Mesodermal cell (in vitro differentiated cells): Measurements from ENCODE around the gene TMEM170B.

Source experiments
- H3K27ac ChIP-seq: 2 replicates; pipeline ENCODE4 v1.7.0; 2013; ENCODE audit warnings: mild to moderate bottlenecking, low read depth, low read length, moderate library complexity; ENCODE audit not compliant: severe bottlenecking
- H3K36me3 ChIP-seq: 2 replicates; pipeline ENCODE4 v1.7.1; 2013; ENCODE audit warnings: mild to moderate bottlenecking, low read length, moderate library complexity; ENCODE audit not compliant: control insufficient read depth, insufficient read depth
- H3K4me1 ChIP-seq: one replicate; pipeline ENCODE4 v1.7.1; 2013; ENCODE audit warnings: mild to moderate bottlenecking, low read length; ENCODE audit not compliant: insufficient read depth, control insufficient read depth, poor library complexity, severe bottlenecking
- H3K4me3 ChIP-seq: 2 replicates; pipeline ENCODE4 v1.7.0; 2013; ENCODE audit warnings: low read length, control low read depth, mild to moderate bottlenecking; ENCODE audit not compliant: insufficient read depth, poor library complexity, severe bottlenecking; ENCODE audit errors: extremely low read depth
- H3K9me3 ChIP-seq: 2 replicates; pipeline ENCODE4 v1.7.1; 2013; ENCODE audit warnings: mild to moderate bottlenecking, low read length, moderate library complexity; ENCODE audit not compliant: control insufficient read depth
- WGBS, 2 experiments: methylation state at CpG; one replicate each; pipeline ENCODE4 v1.1.5; 2013; ENCODE audit warnings: missing lambda C conversion rate in 2 of 2; ENCODE audit not compliant: insufficient coverage in 2 of 2; 5-methylcytosine and 5-hydroxymethylcytosine counted together

The TMEM170B gene

DNA sequence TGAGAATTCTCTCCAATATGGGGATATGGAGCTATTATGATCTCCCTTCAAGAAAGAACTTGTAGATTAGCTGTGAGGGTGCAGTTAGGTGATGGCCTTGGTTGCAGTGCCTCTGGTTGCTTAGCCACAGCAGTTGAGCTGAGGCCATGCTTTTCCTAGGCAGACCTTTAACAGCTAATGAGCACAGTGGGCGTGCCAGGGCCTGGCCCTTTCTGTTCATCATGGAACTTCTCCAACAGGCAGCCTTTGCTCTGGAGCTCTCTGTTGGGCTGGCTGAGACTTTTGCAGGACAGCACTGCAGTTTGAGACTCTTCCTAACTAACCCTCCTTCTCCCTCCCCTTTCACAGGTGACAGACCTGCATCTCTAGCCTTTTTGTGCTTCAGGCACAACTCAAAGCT is 39.7 kb upstream of the TMEM170B start:
- no peaks in the 10 kb centered on the region for H3K9me3 ChIP-seq
- 100% methylated on average over 1 of the region's 1 CpG for WGBS, 2 experiments
- peaks cover 17% of the 10 kb centered on the region for H3K4me1 ChIP-seq

DNA sequence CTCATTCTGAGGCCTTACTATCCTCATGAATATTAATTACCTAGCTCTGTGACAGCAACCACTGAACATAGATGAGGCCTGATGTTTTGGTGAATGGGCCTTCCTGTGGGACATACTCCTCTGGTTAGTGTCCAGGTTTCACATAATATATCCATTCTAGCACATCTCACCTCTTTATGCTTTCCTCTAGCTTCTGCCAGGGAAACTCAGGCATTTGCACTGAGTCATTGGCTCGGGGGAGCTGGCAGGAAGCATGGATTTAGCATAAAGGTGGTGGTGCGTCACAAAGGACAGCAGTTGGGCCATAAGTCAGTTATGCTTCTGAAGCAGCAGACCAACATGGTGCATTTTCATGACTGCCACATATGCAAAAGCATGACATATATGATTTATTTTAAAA is 37.5 kb upstream of the TMEM170B start:
- WGBS, 2 experiments = 82% methylated on average over 2 of the region's 2 CpGs; no CpG with 5 or more reads in 1 of the 2 experiments
- Histone ChIP-seq H3K27ac (no peak overlapping the region), H3K36me3 (no peaks in the 10 kb centered on the region), H3K4me3 (no peak overlapping the region), H3K4me1 (peaks cover 17% of the 10 kb centered on the region), H3K9me3 (no peaks in the 10 kb centered on the region)

More for the DNA sequence above, 39.7 kb upstream of the TMEM170B start:
- Histone ChIP-seq H3K4me3 (no peak overlapping the region), H3K36me3 (no peaks in the 10 kb centered on the region), H3K27ac (no peak overlapping the region)

DNA sequence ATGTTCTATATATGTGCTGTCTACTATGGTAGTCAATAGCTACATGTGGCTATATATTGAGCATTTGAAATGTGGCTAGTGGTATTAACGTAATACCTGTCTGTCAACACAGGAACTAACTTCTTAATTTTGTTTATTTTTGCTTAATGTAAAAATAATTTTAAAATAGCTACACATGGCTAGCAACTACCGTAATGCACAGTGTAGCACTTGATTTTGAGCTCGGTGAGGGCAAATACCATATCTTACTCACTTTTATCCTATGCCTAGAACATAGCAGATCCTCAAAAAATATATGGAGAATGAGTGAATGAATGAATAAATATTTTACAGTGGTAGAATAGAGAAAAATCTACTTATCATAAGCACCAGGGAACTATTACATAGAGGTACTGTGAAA is 28.1 kb upstream of the TMEM170B start:
- no peak overlapping the region for H3K27ac ChIP-seq
- H3K4me1 ChIP-seq = no peaks in the 10 kb centered on the region
- H3K4me3 ChIP-seq = no peak overlapping the region
- no peaks in the 10 kb centered on the region for H3K9me3 ChIP-seq
- H3K36me3 ChIP-seq = no peaks in the 10 kb centered on the region
- WGBS, 2 experiments = no CpG with 5 or more reads among the region's 3 CpGs

DNA sequence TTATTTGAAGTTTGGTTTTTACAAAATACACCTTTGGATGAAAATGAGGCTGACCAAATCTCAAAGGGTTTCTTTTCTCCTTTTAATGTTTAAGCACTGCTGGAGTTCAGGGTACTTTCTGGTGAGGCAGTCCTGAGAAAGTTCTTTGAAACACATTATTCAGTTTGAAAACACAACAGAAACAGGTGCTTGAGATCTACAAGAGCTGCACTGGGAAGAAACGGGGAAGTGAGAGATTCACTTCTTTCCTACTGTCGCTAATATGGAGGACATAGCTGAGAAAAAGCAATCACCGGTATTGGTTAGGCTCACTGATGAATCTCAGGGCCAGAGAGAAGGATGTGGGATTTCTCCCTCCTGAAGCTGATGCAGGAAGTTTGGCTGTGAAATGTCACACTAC is 22.9 kb upstream of the TMEM170B start:
- WGBS, 2 experiments = 53 to 80% methylated on average over 2 of the region's 3 CpGs
- Histone ChIP-seq H3K4me3 (no peak overlapping the region), H3K27ac (no peak overlapping the region), H3K9me3 (no peaks in the 10 kb centered on the region), H3K36me3 (no peaks in the 10 kb centered on the region), H3K4me1 (no peaks in the 10 kb centered on the region)

DNA sequence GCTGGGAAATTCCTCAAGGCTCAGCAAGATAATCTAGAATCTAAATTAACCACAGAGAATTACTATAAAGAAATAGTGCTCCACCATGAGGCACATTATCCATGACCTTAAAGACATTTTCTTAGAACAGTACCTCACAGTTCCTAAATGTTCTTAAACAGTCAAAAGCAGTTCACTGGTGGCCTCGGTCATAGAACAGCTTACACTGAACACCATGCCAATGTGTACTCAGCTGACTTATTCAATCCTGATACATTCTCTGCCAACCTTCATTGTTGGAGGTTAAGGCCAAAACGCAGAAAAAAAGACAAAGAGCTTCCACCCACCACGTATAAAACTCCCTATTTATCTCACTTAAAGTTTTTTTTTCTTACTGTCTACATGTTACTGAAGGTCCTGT is 21.8 kb upstream of the TMEM170B start:
- H3K27ac ChIP-seq = no peak overlapping the region
- no peaks in the 10 kb centered on the region for H3K36me3 ChIP-seq
- 85 to 100% methylated on average over 2 to 3 of the region's 3 CpGs for WGBS, 2 experiments
- no peaks in the 10 kb centered on the region for H3K4me1 ChIP-seq
- H3K9me3 ChIP-seq = no peaks in the 10 kb centered on the region
- no peak overlapping the region for H3K4me3 ChIP-seq

DNA sequence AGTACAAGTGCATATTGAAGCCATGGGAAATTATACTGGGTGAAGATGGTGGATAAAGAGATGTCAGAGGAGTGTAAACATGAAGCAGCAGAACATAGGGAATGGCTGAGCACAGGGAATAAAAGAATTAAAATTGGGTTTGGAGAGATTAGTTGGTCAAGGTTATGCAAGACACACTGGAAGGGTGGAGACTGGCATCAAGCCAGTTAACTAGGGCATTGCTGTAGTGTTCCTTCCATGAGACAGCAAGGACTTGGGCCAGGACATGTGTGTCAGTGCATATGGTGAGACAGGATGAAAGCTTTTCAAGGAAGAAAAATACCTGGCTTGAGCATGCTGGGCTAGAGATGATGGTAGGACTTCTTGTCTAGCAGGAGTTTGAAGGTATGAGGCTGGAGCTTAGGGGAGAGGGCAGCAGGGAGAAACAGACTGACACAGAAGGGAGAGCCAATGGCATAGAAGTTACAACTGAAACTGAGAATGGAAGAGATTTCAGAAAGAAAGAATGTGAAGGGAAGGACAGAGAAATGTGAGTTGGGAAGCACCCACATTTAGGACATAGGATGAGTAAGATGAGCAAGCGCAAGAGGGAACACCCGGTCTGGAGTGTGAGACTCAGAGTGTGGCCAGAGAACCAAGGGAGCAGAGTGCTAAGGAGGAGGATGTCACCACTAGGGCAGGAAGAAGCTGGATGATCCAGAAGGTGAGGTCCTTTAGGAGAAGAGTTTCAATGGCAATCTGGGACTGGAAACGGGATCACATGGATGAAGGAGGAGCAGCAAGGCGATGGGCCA is 14.5 kb upstream of the TMEM170B start:
- Histone ChIP-seq H3K4me3 (no peak overlapping the region), H3K9me3 (no peaks in the 10 kb centered on the region), H3K36me3 (no peaks in the 10 kb centered on the region), H3K27ac (no peak overlapping the region), H3K4me1 (no peaks in the 10 kb centered on the region)
- 83 to 93% methylated on average over 4 of the region's 4 CpGs for WGBS, 2 experiments

DNA sequence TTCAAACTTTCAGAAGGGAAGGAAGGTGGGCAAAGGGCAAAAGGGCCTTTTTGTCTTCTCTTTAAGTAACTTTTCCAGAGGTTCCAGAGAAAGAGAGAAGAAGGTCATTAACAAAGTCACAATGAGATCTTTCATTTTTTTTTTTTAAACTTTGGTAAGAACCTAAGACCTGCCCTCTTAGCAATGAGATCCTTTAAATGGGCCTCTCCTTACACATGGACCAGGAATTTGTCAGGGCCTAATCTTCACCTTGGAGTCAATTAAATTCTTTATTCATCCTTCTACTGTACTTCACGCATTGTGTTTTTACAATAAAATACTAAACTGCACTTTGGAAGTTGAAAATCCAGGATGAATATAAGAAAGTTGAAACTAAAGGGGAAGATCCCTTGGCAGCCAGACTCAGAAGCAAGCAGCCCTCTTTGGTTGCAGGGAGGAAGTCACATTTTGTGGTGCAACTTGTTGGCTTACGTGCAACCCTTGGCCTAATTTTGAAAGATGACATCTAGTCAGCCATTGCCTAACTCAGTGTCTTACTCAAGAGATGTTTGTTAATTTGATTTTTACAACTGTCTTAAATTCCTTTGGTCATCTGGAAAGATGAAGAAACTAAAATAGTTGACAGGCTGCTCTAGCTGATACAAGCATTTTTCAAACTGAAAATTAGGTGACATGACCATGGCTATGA is 11.9 kb upstream of the TMEM170B start:
- WGBS, 2 experiments = no CpG with 5 or more reads among the region's 2 CpGs

DNA sequence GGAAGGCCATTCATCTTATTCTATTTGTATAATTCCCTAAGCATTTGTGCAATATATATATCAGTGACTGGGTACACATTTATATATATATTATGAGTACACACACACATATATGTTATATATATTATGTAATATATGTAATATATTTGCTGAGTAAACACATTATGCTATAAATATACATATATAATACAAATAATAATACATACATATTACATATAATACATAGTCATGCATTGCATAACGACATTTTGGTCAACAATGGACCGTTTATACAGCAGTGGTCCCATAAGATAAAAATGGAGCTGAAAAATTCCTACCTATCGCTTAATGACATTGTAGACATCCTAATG is 11.4 kb upstream of the TMEM170B start:
- WGBS, 2 experiments = 70% methylated on average over 2 of the region's 3 CpGs; no CpG with 5 or more reads in 1 of the 2 experiments
- no peaks in the 10 kb centered on the region for H3K9me3 ChIP-seq
- no peaks in the 10 kb centered on the region for H3K36me3 ChIP-seq
- H3K27ac ChIP-seq = no peak overlapping the region
- H3K4me3 ChIP-seq = no peak overlapping the region
- H3K4me1 ChIP-seq = peaks cover 6% of the 10 kb centered on the region

More for the DNA sequence above, 11.9 kb upstream of the TMEM170B start:
- Histone ChIP-seq H3K27ac (no peak overlapping the region), H3K4me1 (peaks cover 2% of the 10 kb centered on the region), H3K9me3 (no peaks in the 10 kb centered on the region), H3K36me3 (no peaks in the 10 kb centered on the region), H3K4me3 (no peak overlapping the region)

DNA sequence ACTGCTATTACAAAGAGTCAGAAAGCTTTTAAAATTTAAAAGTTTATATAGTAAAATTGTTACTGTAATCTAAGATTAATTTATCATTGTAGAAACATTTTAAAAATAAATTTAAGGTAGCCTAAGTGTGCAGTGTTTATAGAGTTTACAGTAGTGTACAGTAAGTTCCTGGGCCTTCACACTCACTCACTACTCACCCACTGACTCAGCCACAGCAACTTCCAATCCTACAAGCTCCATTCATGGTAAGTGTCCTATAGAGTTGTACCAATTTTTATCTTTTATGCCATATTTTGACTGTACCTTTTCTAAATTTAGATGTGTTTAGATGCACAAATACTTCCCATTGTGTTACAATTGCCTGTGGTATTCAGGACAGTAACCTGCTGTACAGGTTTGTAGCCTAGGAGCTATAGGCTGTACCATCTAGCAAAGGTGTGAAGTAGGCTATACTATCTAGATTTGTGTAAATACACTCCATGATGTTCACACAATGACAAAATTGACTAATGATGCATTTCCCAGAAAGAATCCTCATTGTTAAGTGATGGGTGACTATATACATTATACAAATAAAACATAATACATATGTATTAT is 10.2 kb upstream of the TMEM170B start:
- no peaks in the 10 kb centered on the region for H3K9me3 ChIP-seq
- H3K36me3 ChIP-seq = no peaks in the 10 kb centered on the region
- no peak overlapping the region for H3K4me3 ChIP-seq
- H3K4me1 ChIP-seq = peaks cover 6% of the 10 kb centered on the region
- no peak overlapping the region for H3K27ac ChIP-seq

DNA sequence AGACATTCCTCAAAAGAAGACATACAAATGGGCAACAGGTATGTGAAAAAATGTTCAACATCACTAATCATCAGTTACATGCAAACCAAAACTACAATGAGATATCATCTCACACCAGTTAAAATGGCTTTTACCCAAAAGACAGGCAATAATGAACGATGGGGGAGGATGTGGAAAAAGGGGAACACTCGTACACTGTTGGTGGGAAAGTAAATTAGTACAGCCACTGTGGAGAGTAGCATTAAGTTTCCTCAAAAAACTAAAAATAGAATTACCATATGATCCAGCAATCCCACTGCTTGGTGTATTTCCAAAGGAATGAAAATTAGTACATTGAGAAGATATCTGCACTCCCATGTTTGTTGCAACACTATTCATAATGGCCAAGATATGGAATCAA is 8.6 kb upstream of the TMEM170B start:
- H3K27ac ChIP-seq = no peak overlapping the region
- H3K4me3 ChIP-seq = no peak overlapping the region
- no peaks in the 10 kb centered on the region for H3K9me3 ChIP-seq
- peaks cover 6% of the 10 kb centered on the region for H3K4me1 ChIP-seq
- no peaks in the 10 kb centered on the region for H3K36me3 ChIP-seq
- WGBS, 2 experiments = no CpG with 5 or more reads among the region's 2 CpGs

DNA sequence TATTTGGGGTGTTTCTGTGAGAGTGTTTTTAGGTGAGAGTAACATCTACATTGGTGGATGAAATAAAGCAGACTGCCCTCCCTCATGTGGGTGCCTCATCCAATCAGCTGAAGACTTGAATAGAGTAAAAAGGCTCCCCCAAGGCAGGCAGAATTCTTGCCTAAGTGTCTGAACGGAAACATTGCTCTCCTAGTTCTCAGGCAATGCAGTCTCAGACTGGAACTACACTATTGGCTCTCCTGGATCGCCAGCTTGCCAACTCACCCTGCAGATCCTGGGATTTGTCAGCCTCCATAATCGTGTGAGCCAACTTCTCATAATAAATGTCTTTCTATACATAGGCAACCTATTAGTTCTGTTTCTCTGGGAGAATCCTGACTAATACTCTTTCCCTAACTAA is 5.5 kb upstream of the TMEM170B start:
- 80 to 83% methylated on average over 2 to 3 of the region's 3 CpGs for WGBS, 2 experiments
- no peaks in the 10 kb centered on the region for H3K36me3 ChIP-seq
- peaks cover 13% of the 10 kb centered on the region for H3K4me1 ChIP-seq
- no peak overlapping the region for H3K27ac ChIP-seq
- H3K9me3 ChIP-seq = no peaks in the 10 kb centered on the region
- H3K4me3 ChIP-seq = no peak overlapping the region
